ENCODE results near the gene DYNLT2B.

DYNLT2B gene

GRCh38 chr3:196281962-196282361 is 36.1 kb downstream of the DYNLT2B start:
- no peak for TF ChIP-seq MAX (IDR thresholded peaks at IDR 0.05)
- TF ChIP-seq CREB1 (IDR thresholded peaks at IDR 0.05; ENCODE audit: low read depth): no peak
- TF ChIP-seq TAF1 (IDR thresholded peaks at IDR 0.05; ENCODE audit: low read depth): no peak

- no peak for TF ChIP-seq RAD21 (IDR thresholded peaks at IDR 0.05; ENCODE audit: low read depth)
Measured at GRCh38 chr3:196280689-196281440, 37.2 kb downstream of the DYNLT2B start.

- TF ChIP-seq TCF12 (IDR thresholded peaks at IDR 0.05; ENCODE audit: low read depth) (no peak), CREB1 (IDR thresholded peaks at IDR 0.05; ENCODE audit: low read depth) (no peak), TAF1 (IDR thresholded peaks at IDR 0.05; ENCODE audit: low read depth) (no peak), CEBPB (IDR thresholded peaks at IDR 0.05) (no peak), EGR1 (IDR thresholded peaks at IDR 0.05) (no peak), MAX (IDR thresholded peaks at IDR 0.05) (no peak), TEAD4 (IDR thresholded peaks at IDR 0.05) (no peak), RAD21 (IDR thresholded peaks at IDR 0.05; ENCODE audit: low read depth) (no peak), NFIC (IDR thresholded peaks at IDR 0.05) (no peak), REST (IDR thresholded peaks at IDR 0.05; ENCODE audit: low read depth) (no peak), FOXM1 (IDR thresholded peaks at IDR 0.05; ENCODE audit: borderline replicate concordance, low read depth) (no peak), EP300 (IDR thresholded peaks at IDR 0.05; ENCODE audit: borderline replicate concordance) (no peak), ZBTB7A (IDR thresholded peaks at IDR 0.05; ENCODE audit: low read depth) (no peak), YY1 (IDR thresholded peaks at IDR 0.05; ENCODE audit: low read depth) (no peak), USF1 (IDR thresholded peaks at IDR 0.05) (no peak)
Measured at GRCh38 chr3:196275126-196275525, 42.9 kb downstream of the DYNLT2B start.

GRCh38 chr3:196274585-196274984 is 43.5 kb downstream of the DYNLT2B start:
- TF ChIP-seq TCF12 (IDR thresholded peaks at IDR 0.05; ENCODE audit: low read depth): no peak
- no peak for TF ChIP-seq CEBPB (IDR thresholded peaks at IDR 0.05)
- no peak for TF ChIP-seq YY1 (IDR thresholded peaks at IDR 0.05; ENCODE audit: low read depth)
- TF ChIP-seq FOXM1 (IDR thresholded peaks at IDR 0.05; ENCODE audit: borderline replicate concordance, low read depth): no peak
- no peak for TF ChIP-seq EGR1 (IDR thresholded peaks at IDR 0.05)
- no peak for TF ChIP-seq NFIC (IDR thresholded peaks at IDR 0.05)
- TF ChIP-seq TEAD4 (IDR thresholded peaks at IDR 0.05): no peak
- no peak for TF ChIP-seq REST (IDR thresholded peaks at IDR 0.05; ENCODE audit: low read depth)
- no peak for TF ChIP-seq CREB1 (IDR thresholded peaks at IDR 0.05; ENCODE audit: low read depth)
- no peak for TF ChIP-seq TAF1 (IDR thresholded peaks at IDR 0.05; ENCODE audit: low read depth)
- no peak for TF ChIP-seq EP300 (IDR thresholded peaks at IDR 0.05; ENCODE audit: borderline replicate concordance)
- no peak for TF ChIP-seq RAD21 (IDR thresholded peaks at IDR 0.05; ENCODE audit: low read depth)
- no peak for TF ChIP-seq MAX (IDR thresholded peaks at IDR 0.05)
- no peak for TF ChIP-seq ZBTB7A (IDR thresholded peaks at IDR 0.05; ENCODE audit: low read depth)

GRCh38 chr3:196273655-196274054 is 44.4 kb downstream of the DYNLT2B start:
- TF ChIP-seq MAX (IDR thresholded peaks at IDR 0.05): no peak

GRCh38 chr3:196272826-196273225 is 45.2 kb downstream of the DYNLT2B start:
- no peak for TF ChIP-seq CREB1 (IDR thresholded peaks at IDR 0.05; ENCODE audit: low read depth)
- TF ChIP-seq FOXM1 (IDR thresholded peaks at IDR 0.05; ENCODE audit: borderline replicate concordance, low read depth): no peak
- TF ChIP-seq EP300 (IDR thresholded peaks at IDR 0.05; ENCODE audit: borderline replicate concordance): no peak
- TF ChIP-seq RAD21 (IDR thresholded peaks at IDR 0.05; ENCODE audit: low read depth): no peak
- TF ChIP-seq EGR1 (IDR thresholded peaks at IDR 0.05): no peak
- no peak for TF ChIP-seq NFIC (IDR thresholded peaks at IDR 0.05)
- no peak for TF ChIP-seq ZBTB7A (IDR thresholded peaks at IDR 0.05; ENCODE audit: low read depth)
- TF ChIP-seq TAF1 (IDR thresholded peaks at IDR 0.05; ENCODE audit: low read depth): no peak
- no peak for TF ChIP-seq YY1 (IDR thresholded peaks at IDR 0.05; ENCODE audit: low read depth)
- no peak for TF ChIP-seq TEAD4 (IDR thresholded peaks at IDR 0.05)
- no peak for TF ChIP-seq CEBPB (IDR thresholded peaks at IDR 0.05)
- TF ChIP-seq USF1 (IDR thresholded peaks at IDR 0.05): no peak
- TF ChIP-seq TCF12 (IDR thresholded peaks at IDR 0.05; ENCODE audit: low read depth): no peak
- TF ChIP-seq REST (IDR thresholded peaks at IDR 0.05; ENCODE audit: low read depth): no peak
